HG03066 (cell line): ENCODE measurements around the gene EYA3.

Experiments
- ATAC-seq: cut with Tn5 transposase; IDR thresholded peaks from one replicate; pipeline ENCODE4 v1.9.1; 2021; ENCODE audit warnings: low read depth; ENCODE audit not compliant: unreplicated experiment

EYA3 gene

GRCh38 chr1:28088168-28088961, at the start of gene EYA3:
Gene EYA3, minus strand, starts transcription at chr1:28088610. Its CDS starts 30,584 bp downstream, at chr1:28058026.
- ATAC-seq: peak; percentile 91

GRCh38 chr1:28136922-28137613, 48.7 kb upstream of the EYA3 start:
- ATAC-seq: no peak

DNA sequence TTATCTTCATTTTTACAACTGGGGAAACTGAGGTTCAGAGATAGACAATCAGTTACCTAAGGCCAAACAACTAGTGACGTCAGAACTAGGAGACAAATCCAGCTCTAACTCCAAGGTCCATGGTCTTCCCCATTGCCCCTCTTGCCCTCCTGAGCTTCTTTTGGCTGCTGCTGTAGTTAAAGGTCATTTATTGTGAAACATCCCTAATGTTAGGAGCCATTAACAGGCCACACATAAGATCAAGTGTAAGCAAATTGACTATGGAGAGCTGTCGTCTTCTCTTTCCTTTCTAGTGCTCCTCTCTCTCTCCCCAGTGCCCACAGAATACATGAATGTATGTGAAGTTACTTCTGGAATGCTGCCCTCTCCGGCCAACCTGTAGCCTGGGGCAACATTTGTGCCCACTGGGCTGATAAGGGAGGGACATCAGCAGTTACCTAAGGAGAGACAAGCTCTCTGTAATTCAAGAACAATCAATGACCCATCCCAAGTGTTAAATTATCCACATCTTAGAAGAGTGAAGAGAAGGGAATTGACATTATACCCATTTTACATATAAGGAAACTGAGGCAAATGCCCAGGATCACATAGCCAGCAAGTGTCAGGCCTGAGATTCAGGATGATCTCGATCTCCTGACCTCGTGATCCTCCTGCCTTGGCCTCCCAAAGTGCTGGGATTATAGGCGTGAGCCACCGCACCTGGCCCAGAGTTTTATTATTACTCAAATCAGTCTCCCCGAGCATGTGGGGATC, 47.9 kb upstream of the EYA3 start:
- ATAC-seq: no peak

- ATAC-seq: peak; percentile 58
Measured at GRCh38 chr1:28135371-28136168, 47.2 kb upstream of the EYA3 start.

- no peak for ATAC-seq
Measured at GRCh38 chr1:28134651-28135207, 46.3 kb upstream of the EYA3 start.

- no peak for ATAC-seq
Measured at GRCh38 chr1:28132171-28133167, 44.1 kb upstream of the EYA3 start.

GRCh38 chr1:28130901-28131300, 42.5 kb upstream of the EYA3 start:
- ATAC-seq: no peak

DNA sequence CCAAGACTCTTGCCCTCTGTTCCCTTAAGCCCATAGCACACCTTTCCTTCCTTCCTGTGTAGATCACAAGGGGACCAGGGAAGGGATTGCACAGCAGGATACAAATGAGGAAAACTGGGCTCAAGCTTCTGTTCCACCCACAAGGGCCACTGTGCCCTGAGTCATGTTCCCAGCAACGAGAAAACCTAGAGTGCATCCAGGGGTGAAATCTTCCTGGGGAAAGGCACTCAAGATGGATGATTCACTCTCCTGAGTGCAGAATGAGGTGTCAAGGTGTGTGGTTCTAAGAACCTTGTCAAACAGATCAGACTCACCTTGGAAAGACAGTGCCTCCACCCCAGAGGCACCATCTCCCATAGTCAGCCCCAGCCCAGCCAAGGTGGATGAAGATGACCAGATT, 40.7 kb upstream of the EYA3 start:
- no peak for ATAC-seq

DNA sequence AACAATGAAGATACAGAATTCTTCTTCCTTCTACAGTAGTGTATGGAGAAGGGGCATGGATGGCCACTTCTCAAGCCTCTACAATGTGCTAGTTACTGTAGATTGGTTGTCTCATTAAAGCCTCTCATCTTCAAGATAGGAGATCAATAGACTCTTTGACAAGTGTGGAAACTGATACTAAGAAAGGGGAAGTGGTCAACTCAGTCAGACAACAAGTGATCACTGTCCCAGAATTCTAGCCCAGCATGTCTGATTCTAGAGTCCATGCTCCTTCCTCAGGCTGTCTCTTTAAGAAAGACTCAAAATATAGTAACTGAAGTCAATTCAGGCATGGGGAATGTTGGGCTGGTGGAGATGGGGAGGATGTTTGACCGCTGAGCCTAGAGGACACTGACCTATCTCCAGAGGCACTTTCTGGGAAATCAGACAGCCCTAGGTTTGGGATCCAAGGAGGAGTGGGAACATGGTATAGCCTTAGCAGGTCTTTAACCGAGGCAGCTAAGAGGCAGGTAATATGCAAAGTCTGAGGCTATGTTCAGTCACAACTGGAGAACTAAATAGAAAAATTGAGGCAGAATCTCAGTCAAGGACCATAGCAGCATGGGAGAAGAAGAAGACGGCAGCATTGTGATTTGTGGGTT, 39.3 kb upstream of the EYA3 start:
- peak; percentile 59 for ATAC-seq

DNA sequence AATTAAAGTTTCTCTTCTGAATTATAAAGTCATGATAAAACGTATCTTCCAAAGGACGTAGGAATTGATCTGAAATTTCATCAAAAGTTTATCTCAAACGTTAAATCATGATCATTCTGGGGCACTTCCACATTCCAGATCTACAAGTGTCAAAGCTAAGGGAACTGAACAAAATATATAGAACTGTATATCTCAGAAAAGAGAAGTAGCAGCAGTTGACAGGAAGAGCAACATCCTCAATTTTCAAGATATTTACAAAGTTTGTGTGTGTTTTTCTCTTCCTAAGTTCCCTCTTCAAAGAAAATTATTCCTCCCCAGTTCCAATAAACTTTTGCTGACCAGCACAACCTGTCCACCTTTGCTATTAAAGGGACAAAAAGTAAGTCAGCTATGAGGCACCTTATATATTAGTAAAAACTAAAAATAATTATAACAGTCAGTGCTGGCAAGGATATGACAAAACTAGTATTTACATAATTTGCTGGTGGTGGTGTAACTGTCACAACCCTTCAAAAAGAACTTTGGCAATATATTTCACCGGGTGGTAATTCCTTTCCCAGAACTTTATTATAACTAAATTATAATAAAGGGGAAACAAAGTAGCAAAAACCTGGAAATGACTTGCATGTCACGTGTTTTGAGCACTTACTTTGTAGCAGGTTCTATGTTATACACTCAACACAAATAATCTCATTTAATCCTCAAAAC, 38.5 kb upstream of the EYA3 start:
- no peak for ATAC-seq

GRCh38 chr1:28126212-28126611, 37.8 kb upstream of the EYA3 start:
- ATAC-seq: no peak

DNA sequence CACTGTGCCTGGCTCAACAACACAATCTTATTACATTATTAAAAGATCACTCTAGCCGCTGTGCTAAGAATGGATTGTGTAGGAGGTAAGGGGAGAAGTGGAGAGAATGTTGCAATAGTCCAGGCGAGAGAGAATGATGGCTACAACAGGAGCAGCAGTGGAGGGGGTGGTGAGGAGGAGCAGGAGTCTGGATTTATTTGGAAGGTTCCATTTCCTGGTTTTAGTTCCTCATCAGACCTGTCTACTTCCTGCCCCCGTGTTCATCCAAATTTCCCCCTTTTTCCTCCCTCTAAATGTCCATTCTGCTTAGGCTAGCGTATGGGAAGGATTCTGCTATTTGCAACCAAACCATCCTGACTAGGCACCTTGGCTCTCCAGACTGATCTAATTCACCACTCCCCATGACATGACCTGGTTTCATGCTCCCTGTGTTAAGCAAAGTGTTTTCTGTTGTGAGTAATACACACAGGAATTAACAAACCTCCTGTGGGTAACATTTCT, 35.1 kb upstream of the EYA3 start:
- ATAC-seq: no peak

- ATAC-seq: no peak
Measured at GRCh38 chr1:28122183-28122582, 33.8 kb upstream of the EYA3 start.

GRCh38 chr1:28119556-28119955, 31.1 kb upstream of the EYA3 start:
- no peak for ATAC-seq

- ATAC-seq: no peak
Measured at GRCh38 chr1:28118640-28119307, 30.4 kb upstream of the EYA3 start.

DNA sequence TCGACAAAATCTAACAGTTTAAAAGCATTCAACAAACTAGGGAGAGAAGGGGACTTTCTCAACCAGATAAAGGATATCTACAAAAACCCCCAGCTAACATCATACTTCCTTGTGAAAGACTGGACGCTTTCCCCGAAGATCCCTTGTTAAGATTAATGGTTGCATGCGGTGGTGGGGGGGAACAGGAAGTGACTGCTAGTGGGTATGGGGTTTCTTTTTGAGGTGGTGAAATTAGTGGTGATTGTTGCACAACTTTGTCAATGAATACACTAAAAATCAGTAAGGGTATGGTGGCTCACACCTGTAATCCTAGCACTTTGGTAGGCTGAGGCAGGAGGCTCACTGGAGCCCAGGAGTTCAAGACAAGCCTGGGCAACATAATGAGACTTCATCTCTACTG, 26.9 kb upstream of the EYA3 start:
- no peak for ATAC-seq

DNA sequence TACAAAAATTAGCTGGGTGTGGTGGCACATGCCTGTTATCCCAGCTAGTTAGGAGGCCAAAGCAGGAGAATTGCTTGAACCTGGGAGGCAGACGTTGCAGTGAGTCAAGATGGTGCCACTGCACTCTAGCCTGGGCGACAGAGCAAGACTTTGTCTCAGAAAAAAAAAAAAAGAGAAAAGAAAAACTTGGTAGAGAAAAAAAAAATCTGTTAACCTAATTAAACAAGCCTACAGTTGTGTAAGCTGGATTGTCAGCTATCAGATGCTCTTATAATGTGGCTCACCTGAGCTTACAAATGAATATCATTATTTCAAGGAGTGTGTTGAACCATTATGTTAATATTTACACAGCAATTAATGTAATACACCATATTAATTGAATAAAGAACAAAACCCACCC, 26.4 kb upstream of the EYA3 start:
- no peak for ATAC-seq
